Measurements from ENCODE around the gene UGT1A6. TPM values are rescaled to one million over a fixed set of nuclear protein-coding genes. Genes with fewer than 3 reads are reported as not detected.

The UGT1A6 gene
- total RNA-seq, 1 donor from 2014 or later, result 3.2 TPM

DNA sequence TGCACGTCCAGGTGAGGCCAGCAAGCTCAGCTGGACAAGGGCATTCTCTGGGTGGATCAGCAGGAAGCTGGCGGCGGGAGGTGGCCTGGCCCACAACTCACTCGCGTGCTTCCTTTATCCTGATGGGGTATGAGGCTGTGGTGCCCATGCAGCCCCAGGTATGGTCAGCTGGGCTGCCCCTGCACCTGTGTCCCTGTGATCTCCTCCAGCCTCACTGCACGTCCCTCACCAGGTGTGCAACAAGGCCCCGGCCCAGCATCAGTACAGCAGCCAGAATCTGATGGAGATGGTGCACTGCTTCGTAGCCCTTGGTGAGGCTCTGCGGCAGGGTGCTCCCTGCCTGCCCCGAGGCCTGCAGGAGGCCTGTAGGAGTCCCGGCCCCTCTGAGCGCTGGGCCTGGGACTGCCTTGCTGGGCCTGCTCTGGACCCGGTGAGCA, 103.1 kb downstream of the UGT1A6 start:
- intact Hi-C loops (cut with DNase I), result no loop called here
- no peak for ATAC-seq
- H3K4me3 ChIP-seq, result no peak overlapping the region

DNA sequence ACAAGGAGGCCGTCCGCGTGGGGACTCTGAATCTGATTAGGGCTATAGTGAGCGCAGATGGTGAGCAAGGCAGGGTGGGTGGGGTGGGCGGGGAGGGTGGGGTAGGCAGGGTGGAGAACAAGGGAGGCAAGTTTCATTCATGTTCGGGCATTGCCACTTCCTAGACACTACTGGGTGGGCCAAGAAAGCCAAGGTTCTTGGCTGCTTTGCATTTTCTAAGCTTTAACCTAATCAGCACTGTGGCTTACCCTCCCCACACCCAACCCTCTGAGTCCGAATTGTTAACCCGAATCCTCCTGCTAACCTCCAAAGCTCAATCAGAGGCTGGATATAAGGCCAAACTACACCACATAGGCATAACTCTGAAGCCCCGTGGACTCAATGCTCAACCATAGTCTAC, 103.6 kb downstream of the UGT1A6 start:
- Histone ChIP-seq H3K36me3 (no peaks in the 10 kb centered on the region), H3K27me3 (no peaks in the 10 kb centered on the region), H3K4me1 (no peaks in the 10 kb centered on the region), H3K27ac (no peak overlapping the region), H3K9me3 (no peaks in the 10 kb centered on the region), H3K4me3 (no peak overlapping the region)
- TF ChIP-seq, protein P1, sequence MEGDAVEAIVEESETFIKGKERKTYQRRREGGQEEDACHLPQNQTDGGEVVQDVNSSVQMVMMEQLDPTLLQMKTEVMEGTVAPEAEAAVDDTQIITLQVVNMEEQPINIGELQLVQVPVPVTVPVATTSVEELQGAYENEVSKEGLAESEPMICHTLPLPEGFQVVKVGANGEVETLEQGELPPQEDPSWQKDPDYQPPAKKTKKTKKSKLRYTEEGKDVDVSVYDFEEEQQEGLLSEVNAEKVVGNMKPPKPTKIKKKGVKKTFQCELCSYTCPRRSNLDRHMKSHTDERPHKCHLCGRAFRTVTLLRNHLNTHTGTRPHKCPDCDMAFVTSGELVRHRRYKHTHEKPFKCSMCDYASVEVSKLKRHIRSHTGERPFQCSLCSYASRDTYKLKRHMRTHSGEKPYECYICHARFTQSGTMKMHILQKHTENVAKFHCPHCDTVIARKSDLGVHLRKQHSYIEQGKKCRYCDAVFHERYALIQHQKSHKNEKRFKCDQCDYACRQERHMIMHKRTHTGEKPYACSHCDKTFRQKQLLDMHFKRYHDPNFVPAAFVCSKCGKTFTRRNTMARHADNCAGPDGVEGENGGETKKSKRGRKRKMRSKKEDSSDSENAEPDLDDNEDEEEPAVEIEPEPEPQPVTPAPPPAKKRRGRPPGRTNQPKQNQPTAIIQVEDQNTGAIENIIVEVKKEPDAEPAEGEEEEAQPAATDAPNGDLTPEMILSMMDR (IDR thresholded peaks at IDR 0.05), result no peak
- DNase-seq (no peak), ATAC-seq (no peak)
- intact Hi-C loops (cut with DNase I), result no loop called here

More for the DNA sequence above, 103.1 kb downstream of the UGT1A6 start:
- no peaks in the 10 kb centered on the region for H3K4me1 ChIP-seq
- H3K9me3 ChIP-seq, result no peaks in the 10 kb centered on the region
- H3K27ac ChIP-seq, result no peak overlapping the region
- no peaks in the 10 kb centered on the region for H3K27me3 ChIP-seq
- peak; percentile 54 for DNase-seq
- no peaks in the 10 kb centered on the region for H3K36me3 ChIP-seq
- TF ChIP-seq, protein P1 (IDR thresholded peaks at IDR 0.05), result no peak

DNA sequence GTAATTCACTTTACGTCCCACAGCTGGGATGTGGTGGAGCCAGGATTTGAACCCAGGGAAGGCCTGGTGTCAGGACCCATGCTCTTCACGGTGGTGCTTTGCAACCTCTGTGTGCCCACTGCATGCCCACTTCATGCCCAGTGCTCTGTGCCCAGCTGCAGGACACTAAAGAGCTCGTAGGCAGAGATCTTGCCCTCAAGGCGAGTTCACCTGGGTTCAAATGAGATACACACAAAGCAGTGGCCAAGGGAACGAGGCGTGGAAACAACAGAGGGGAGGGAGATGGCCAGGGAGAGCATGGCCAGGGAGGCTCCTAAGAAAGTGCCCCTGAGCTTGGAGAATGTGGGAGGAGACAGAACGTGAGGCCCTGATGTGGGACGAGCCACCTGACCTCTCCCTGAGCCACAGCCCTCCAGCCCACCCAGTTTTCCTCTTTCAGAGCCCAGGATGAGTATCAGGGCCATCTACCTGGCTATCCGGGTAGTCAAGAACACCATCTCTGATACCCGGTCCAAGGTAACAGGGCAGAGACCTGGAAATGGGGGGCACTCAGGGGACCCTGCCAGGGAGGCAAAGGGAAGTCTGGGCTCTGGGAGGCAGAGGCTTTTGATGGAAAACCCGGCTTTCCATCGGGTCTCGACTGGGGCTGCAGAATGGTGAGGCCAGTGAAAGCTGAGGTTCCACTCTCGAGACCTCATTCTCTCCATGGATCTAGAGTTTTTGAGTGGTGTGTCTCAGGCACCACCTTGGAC, 105.8 kb downstream of the UGT1A6 start:
- intact Hi-C loops (cut with DNase I), result no loop called here
- no peaks in the 10 kb centered on the region for H3K9me3 ChIP-seq
- H3K36me3 ChIP-seq, result no peaks in the 10 kb centered on the region
- no peaks in the 10 kb centered on the region for H3K4me1 ChIP-seq
- no peak overlapping the region for H3K27ac ChIP-seq
- no peaks in the 10 kb centered on the region for H3K27me3 ChIP-seq
- TF ChIP-seq, protein P1 (IDR thresholded peaks at IDR 0.05), result no peak
- ATAC-seq, result no peak
- no peak overlapping the region for H3K4me3 ChIP-seq
- peak; percentile 49 for DNase-seq

GRCh38 chr2:233799087-233799665, 106.5 kb downstream of the UGT1A6 start:
- H3K4me3 ChIP-seq, result no peak overlapping the region
- ATAC-seq (no peak), DNase-seq (no peak)
- no peaks in the 10 kb centered on the region for H3K4me1 ChIP-seq
- no peaks in the 10 kb centered on the region for H3K27me3 ChIP-seq
- no peaks in the 10 kb centered on the region for H3K36me3 ChIP-seq
- intact Hi-C loops (cut with DNase I), result no loop called here
- H3K27ac ChIP-seq, result no peak overlapping the region
- TF ChIP-seq, protein P1 (IDR thresholded peaks at IDR 0.05), result no peak
- no peaks in the 10 kb centered on the region for H3K9me3 ChIP-seq

DNA sequence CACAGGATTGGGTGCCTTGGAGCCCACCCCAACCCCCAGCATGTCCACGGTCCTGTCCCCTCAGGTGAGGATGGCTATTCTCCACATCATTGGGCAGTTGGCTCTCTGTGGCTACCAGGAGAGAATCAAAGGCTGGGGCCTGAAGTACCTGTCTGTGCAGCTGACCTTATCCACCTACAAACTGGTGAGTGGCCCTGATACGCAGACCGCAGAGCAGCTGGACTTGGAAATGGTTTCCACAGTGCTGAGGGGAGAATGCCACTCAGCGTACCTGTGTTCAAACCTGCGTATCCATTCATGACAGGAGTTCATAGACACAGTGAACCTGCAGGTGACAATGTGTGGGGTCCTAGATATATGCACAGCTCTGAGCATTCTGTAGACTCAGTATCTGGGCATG, 107.0 kb downstream of the UGT1A6 start:
- intact Hi-C loops (cut with DNase I), result no loop called here
- TF ChIP-seq, protein P1 (IDR thresholded peaks at IDR 0.05), result no peak

More for the DNA sequence above, 107.0 kb downstream of the UGT1A6 start:
- Histone ChIP-seq H3K27ac (no peak overlapping the region), H3K4me1 (no peaks in the 10 kb centered on the region), H3K27me3 (no peaks in the 10 kb centered on the region), H3K36me3 (no peaks in the 10 kb centered on the region), H3K4me3 (no peak overlapping the region), H3K9me3 (no peaks in the 10 kb centered on the region)
- ATAC-seq, result no peak
- DNase-seq, result no peak
